Measurements from ENCODE around the gene GRB10.
A peak's percentile ranks its signal among the peaks of the same experiment; 100 is the strongest.

Gene GRB10

DNA sequence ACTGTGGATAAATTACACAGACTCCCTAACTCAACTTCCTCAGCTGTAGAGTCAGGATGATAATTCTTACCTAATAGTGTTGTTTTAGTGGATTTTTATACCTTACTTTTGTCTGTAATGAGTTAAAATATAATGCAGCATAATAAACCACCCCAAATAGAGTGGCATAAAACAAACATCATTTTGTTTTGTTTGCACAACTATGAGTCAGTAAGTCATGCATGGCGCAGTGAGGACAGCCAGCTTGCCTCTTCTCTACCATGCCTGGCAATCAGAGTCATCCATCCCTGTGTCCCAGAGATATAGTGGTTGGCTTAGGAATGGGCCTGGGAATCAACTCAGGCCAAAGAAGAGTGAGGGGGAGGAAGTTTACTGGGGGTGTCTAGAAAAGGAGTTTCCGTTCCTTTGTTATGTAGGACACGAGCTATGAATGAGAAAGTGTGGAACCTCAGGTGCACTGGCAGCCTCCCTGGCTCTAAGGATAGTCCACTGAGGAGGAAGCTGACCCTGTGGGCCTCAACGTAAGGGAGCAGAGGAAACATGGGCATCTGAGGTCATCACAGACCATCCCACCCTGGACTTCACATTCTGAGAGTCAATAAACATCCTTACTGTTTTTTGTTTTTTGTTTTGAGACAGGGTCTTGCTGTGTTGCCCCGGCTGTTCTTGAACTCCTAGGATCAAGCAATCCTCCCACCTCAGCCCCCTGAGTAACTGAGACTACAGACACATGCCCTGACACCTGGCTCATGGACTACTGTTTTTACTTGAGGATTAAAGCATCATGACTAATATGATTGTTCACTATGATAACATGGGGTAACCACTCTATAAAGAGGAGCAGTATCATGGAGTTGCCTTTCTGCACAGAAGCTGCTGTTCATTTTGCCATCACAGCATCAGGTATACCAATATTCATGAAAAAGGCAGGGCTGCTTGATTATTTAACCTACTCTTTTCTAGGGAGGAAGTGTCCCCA lies 21.0 kb upstream of the GRB10 start:
- Histone ChIP-seq H3K4me1 (ENCODE audit: control insufficient read depth, insufficient read depth, low read length, poor library complexity, severe bottlenecking) (no peaks in the 10 kb centered on the region), H3K27me3 (replicated peaks; ENCODE audit: control insufficient read depth, insufficient read depth, low read length, poor library complexity, severe bottlenecking) (no peaks in the 10 kb centered on the region), H3K27ac (ENCODE audit: insufficient read depth, low read length, poor library complexity, severe bottlenecking) (no peak overlapping the region), H3K4me3 (ENCODE audit: insufficient read depth, low read depth, low read length, poor library complexity, severe bottlenecking) (no peak overlapping the region), H3K9me3 (ENCODE audit: control insufficient read depth, low read length) (no peaks in the 10 kb centered on the region), H3K36me3 (ENCODE audit: control insufficient read depth, insufficient read depth, low read length) (no peaks in the 10 kb centered on the region)
- DNase-seq: no peak

DNA sequence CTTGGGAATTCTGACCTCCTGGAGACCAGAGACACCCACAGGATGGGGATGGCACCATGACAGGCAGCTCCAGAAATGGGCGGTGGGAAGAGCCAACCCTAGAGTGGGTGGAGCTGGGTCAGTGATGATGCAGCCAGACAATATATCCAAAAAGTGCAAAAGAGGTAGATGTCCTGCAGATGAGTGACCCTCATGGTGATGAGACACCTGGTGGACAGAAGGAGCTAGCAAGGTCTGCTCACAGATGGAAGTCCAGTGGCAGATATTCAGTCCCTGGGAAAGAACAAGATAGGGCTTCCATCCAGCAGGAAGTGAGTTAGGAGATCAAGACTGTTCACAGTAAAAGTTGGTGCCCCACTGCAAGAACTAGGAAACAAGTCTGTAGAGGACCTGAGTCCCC lies 19.2 kb upstream of the GRB10 start:
- Histone ChIP-seq H3K9me3 (ENCODE audit: control insufficient read depth, low read length) (no peaks in the 10 kb centered on the region), H3K36me3 (ENCODE audit: control insufficient read depth, insufficient read depth, low read length) (no peaks in the 10 kb centered on the region), H3K27ac (ENCODE audit: insufficient read depth, low read length, poor library complexity, severe bottlenecking) (no peak overlapping the region), H3K4me1 (ENCODE audit: control insufficient read depth, insufficient read depth, low read length, poor library complexity, severe bottlenecking) (no peaks in the 10 kb centered on the region), H3K4me3 (ENCODE audit: insufficient read depth, low read depth, low read length, poor library complexity, severe bottlenecking) (no peak overlapping the region), H3K27me3 (replicated peaks; ENCODE audit: control insufficient read depth, insufficient read depth, low read length, poor library complexity, severe bottlenecking) (no peaks in the 10 kb centered on the region)
- DNase-seq: no peak

DNA sequence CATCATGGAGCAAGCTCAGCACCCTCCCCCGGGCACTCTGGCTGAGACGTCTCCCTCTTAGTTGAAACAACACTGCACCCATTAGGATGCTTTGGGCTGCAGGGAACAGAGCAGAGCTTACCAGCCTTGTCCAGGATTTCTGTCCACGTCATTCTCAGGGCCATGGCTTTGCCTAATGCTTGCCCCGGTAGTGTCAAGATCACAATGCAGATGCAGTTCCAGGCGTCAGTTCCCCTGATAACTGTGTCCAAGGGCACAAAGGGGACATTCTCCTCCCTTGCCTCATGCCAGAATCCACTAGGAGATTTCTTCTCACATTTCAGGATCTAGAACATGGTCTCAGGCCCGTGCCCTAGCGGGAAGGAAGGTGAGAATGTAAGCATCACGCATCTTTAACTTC lies 17.2 kb upstream of the GRB10 start:
- no peaks in the 10 kb centered on the region for H3K36me3 ChIP-seq (ENCODE audit: control insufficient read depth, insufficient read depth, low read length)
- H3K4me1 ChIP-seq (ENCODE audit: control insufficient read depth, insufficient read depth, low read length, poor library complexity, severe bottlenecking): no peaks in the 10 kb centered on the region
- DNase-seq: no peak
- H3K9me3 ChIP-seq (ENCODE audit: control insufficient read depth, low read length): no peaks in the 10 kb centered on the region
- no peak overlapping the region for H3K27ac ChIP-seq (ENCODE audit: insufficient read depth, low read length, poor library complexity, severe bottlenecking)
- H3K27me3 ChIP-seq (replicated peaks; ENCODE audit: control insufficient read depth, insufficient read depth, low read length, poor library complexity, severe bottlenecking): no peaks in the 10 kb centered on the region
- H3K4me3 ChIP-seq (ENCODE audit: insufficient read depth, low read depth, low read length, poor library complexity, severe bottlenecking): no peak overlapping the region

- Histone ChIP-seq H3K9me3 (ENCODE audit: control insufficient read depth, low read length) (no peaks in the 10 kb centered on the region), H3K27ac (ENCODE audit: insufficient read depth, low read length, poor library complexity, severe bottlenecking) (no peak overlapping the region), H3K4me3 (ENCODE audit: insufficient read depth, low read depth, low read length, poor library complexity, severe bottlenecking) (no peak overlapping the region), H3K4me1 (ENCODE audit: control insufficient read depth, insufficient read depth, low read length, poor library complexity, severe bottlenecking) (no peaks in the 10 kb centered on the region), H3K27me3 (replicated peaks; ENCODE audit: control insufficient read depth, insufficient read depth, low read length, poor library complexity, severe bottlenecking) (no peaks in the 10 kb centered on the region), H3K36me3 (ENCODE audit: control insufficient read depth, insufficient read depth, low read length) (no peaks in the 10 kb centered on the region)
- no peak for DNase-seq
Observed at GRCh38 chr7:50798126-50798525, 15.4 kb upstream of the GRB10 start.

- Histone ChIP-seq H3K4me3 (ENCODE audit: insufficient read depth, low read depth, low read length, poor library complexity, severe bottlenecking) (no peak overlapping the region), H3K9me3 (ENCODE audit: control insufficient read depth, low read length) (no peaks in the 10 kb centered on the region), H3K36me3 (ENCODE audit: control insufficient read depth, insufficient read depth, low read length) (no peaks in the 10 kb centered on the region), H3K27me3 (replicated peaks; ENCODE audit: control insufficient read depth, insufficient read depth, low read length, poor library complexity, severe bottlenecking) (no peaks in the 10 kb centered on the region), H3K4me1 (ENCODE audit: control insufficient read depth, insufficient read depth, low read length, poor library complexity, severe bottlenecking) (no peaks in the 10 kb centered on the region), H3K27ac (ENCODE audit: insufficient read depth, low read length, poor library complexity, severe bottlenecking) (no peak overlapping the region)
- no peak for DNase-seq
Observed at GRCh38 chr7:50795831-50796230, 13.1 kb upstream of the GRB10 start.

- H3K27me3 ChIP-seq (replicated peaks; ENCODE audit: control insufficient read depth, insufficient read depth, low read length, poor library complexity, severe bottlenecking): no peaks in the 10 kb centered on the region
Observed at GRCh38 chr7:50795253-50795652, 12.6 kb upstream of the GRB10 start.

DNA sequence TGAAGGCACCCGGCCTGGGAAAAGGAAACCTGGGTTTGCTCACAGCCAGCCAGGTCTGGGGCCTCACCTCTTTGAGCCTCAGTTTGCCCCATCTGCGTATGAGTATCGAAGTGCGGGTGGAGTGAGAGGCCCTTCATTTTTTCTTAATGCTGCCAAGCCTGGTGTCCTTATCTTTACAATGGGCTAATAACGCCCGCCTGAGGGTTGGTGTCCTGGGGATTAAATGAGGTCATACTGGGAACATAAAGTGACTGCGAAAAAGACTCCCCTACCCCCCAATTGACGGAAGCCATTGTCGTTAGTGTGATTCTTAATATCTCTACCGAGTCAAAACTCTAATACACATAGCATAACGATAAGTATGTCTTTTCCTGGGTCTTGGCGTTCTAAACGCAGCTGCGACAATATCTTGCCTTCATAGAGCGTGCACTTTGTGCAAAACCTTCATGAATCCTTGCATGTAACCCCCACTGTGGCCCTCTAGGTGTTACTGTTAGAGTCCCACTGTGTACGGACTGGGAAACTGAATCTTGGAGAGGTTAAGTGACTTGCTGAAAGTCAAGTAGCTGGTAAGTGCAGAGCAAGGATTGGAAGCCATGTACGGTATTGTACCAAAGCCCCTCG lies 11.4 kb upstream of the GRB10 start:
- Histone ChIP-seq H3K36me3 (ENCODE audit: control insufficient read depth, insufficient read depth, low read length) (no peaks in the 10 kb centered on the region), H3K4me3 (ENCODE audit: insufficient read depth, low read depth, low read length, poor library complexity, severe bottlenecking) (peak overlapping the region; percentile 37), H3K4me1 (ENCODE audit: control insufficient read depth, insufficient read depth, low read length, poor library complexity, severe bottlenecking) (no peaks in the 10 kb centered on the region), H3K9me3 (ENCODE audit: control insufficient read depth, low read length) (no peaks in the 10 kb centered on the region), H3K27me3 (replicated peaks; ENCODE audit: control insufficient read depth, insufficient read depth, low read length, poor library complexity, severe bottlenecking) (no peaks in the 10 kb centered on the region), H3K27ac (ENCODE audit: insufficient read depth, low read length, poor library complexity, severe bottlenecking) (no peak overlapping the region)
- DNase-seq: no peak

More at GRCh38 chr7:50795253-50795652, 12.6 kb upstream of the GRB10 start:
- no peak overlapping the region for H3K4me3 ChIP-seq (ENCODE audit: insufficient read depth, low read depth, low read length, poor library complexity, severe bottlenecking)
- H3K36me3 ChIP-seq (ENCODE audit: control insufficient read depth, insufficient read depth, low read length): no peaks in the 10 kb centered on the region
- no peaks in the 10 kb centered on the region for H3K4me1 ChIP-seq (ENCODE audit: control insufficient read depth, insufficient read depth, low read length, poor library complexity, severe bottlenecking)
- H3K27ac ChIP-seq (ENCODE audit: insufficient read depth, low read length, poor library complexity, severe bottlenecking): no peak overlapping the region
- H3K9me3 ChIP-seq (ENCODE audit: control insufficient read depth, low read length): no peaks in the 10 kb centered on the region
- no peak for DNase-seq

- DNase-seq: no peak
- no peak overlapping the region for H3K27ac ChIP-seq (ENCODE audit: insufficient read depth, low read length, poor library complexity, severe bottlenecking)
- peak overlapping the region; percentile 37 for H3K4me3 ChIP-seq (ENCODE audit: insufficient read depth, low read depth, low read length, poor library complexity, severe bottlenecking)
- H3K36me3 ChIP-seq (ENCODE audit: control insufficient read depth, insufficient read depth, low read length): no peaks in the 10 kb centered on the region
- no peaks in the 10 kb centered on the region for H3K27me3 ChIP-seq (replicated peaks; ENCODE audit: control insufficient read depth, insufficient read depth, low read length, poor library complexity, severe bottlenecking)
- no peaks in the 10 kb centered on the region for H3K9me3 ChIP-seq (ENCODE audit: control insufficient read depth, low read length)
- H3K4me1 ChIP-seq (ENCODE audit: control insufficient read depth, insufficient read depth, low read length, poor library complexity, severe bottlenecking): no peaks in the 10 kb centered on the region
Observed at GRCh38 chr7:50793120-50793946, 10.6 kb upstream of the GRB10 start.

DNA sequence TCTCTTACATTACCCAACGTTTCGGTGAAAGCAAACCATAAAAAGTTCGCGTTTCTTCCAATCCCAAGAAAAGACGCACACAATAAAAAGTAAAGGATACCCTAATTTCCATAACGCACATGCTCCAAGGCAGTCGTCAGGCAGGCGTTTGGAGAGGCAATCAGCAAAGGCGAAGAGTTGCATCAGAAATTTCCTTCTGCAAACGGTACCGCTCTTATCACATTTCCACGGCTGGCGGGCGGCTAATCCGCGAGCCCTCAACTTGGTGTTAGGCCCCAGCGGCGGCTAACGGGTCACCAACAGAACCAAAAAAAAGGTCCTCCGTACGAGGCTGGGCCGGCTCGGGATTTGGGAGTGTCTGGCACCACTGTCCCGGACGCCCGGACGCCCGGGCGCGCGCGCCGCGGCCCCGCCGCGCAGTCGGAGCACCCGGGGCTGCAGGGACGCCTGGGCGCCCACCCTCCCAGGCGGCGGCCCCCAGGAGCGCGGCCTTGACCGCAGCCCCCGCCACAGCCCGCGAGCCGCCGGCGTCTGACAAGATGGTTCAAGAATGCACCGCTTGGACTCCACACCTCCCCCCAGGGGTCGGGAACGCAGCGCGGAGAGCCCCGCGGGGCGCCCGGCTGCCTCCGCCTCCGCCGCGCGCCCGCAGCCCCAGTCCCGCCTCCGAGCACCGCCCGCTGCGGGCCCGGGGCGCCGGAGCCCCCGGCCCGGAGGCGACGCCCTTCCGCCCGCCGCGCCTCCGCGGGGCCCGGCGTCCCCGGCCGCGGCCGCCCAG lies 9.8 kb upstream of the GRB10 start:
- Histone ChIP-seq H3K4me3 (ENCODE audit: insufficient read depth, low read depth, low read length, poor library complexity, severe bottlenecking) (peak overlapping the region; percentile 30), H3K36me3 (ENCODE audit: control insufficient read depth, insufficient read depth, low read length) (no peaks in the 10 kb centered on the region), H3K27ac (ENCODE audit: insufficient read depth, low read length, poor library complexity, severe bottlenecking) (no peak overlapping the region), H3K27me3 (replicated peaks; ENCODE audit: control insufficient read depth, insufficient read depth, low read length, poor library complexity, severe bottlenecking) (no peaks in the 10 kb centered on the region), H3K4me1 (ENCODE audit: control insufficient read depth, insufficient read depth, low read length, poor library complexity, severe bottlenecking) (no peaks in the 10 kb centered on the region), H3K9me3 (ENCODE audit: control insufficient read depth, low read length) (no peaks in the 10 kb centered on the region)
- DNase-seq: no peak
